GM19023 (cell line): Measurements from ENCODE around the gene ACSF3.
"Not testable (repeated sequence)": the region's sequence is repeated elsewhere in the genome, so short reads cannot be mapped to it uniquely, and the experiment has no call there.

ENCODE experiments used
- ATAC-seq: cut with Tn5 transposase; IDR thresholded peaks from one replicate; pipeline ENCODE4 v1.9.1; 2021; ENCODE audit warnings: mild to moderate bottlenecking, moderate library complexity; ENCODE audit not compliant: unreplicated experiment

Gene ACSF3

DNA sequence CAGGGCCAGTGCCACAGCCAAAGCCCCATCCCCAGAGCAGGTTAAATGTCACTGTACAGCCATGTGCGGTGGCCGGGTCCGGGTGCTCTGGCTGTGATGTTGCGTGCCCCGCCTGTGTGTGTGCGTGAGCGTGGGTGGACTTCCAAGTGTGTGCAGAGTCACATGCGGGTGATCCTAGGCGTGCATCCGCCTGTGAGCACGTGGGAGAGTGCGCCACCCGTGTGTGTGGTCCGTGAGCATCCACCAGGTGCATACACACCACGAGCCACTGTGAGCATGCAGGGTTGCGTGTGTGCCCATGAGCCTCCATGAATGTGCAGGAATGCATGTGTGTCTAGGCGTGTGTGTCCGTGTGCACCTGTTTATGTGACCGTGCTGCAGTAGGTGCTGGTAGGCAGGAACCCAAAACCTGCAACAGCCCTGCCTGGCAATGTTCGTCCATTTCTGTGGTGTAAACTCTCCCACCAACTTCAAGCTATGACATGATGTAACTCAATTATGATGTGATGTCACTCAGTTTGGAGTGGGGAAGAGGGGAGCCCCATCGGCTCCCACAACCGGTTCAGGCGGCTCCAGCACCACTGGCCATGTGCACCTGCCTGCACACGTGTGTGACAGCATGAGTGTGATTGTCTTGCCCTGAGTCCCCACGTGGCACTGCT lies 37.6 kb upstream of the ACSF3 start:
- no peak for ATAC-seq

DNA sequence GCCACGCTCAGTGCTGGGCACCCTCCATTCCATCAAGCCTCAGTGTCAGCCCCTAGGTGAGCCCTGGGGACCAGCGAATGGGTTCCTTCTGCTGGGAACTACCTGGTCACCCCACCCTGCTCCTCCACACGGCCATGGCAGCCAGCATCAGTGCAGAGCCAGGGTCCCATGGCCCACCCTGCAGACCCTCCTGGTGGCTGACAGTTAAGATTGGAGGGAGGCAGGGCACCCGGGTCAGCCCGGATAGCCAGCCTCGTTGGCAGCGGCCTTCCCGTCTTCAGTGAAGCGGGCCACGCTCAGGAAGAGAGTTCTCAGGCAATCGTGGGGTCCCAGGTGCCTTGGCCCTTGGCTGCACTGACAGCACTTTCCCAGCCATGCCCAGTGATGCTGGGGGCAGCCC lies 37.1 kb upstream of the ACSF3 start:
- ATAC-seq: no peak

GRCh38 chr16:89057738-89058137 lies 35.9 kb upstream of the ACSF3 start:
- ATAC-seq: no peak

DNA sequence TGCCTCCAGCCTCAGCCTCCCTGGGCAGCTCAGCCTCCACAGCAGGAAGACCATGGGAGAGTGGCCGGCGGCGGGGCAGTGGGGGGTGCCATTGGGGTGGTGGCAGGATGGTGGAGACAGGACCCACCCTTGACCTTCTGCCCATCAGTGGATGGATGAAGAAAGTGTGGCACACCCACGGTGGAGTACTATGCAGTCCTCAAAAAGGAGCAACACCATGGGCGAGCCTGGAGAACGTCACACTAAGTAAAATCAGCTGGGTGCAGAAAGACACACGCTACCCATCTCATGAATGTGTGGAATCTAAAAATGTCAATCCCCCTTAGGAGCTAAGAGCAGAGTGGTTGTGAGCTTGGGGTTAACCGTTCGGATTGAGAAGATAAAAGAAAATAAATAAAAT lies 34.8 kb upstream of the ACSF3 start:
- ATAC-seq: no peak

GRCh38 chr16:89060207-89060794 lies 33.4 kb upstream of the ACSF3 start:
- ATAC-seq: no peak

DNA sequence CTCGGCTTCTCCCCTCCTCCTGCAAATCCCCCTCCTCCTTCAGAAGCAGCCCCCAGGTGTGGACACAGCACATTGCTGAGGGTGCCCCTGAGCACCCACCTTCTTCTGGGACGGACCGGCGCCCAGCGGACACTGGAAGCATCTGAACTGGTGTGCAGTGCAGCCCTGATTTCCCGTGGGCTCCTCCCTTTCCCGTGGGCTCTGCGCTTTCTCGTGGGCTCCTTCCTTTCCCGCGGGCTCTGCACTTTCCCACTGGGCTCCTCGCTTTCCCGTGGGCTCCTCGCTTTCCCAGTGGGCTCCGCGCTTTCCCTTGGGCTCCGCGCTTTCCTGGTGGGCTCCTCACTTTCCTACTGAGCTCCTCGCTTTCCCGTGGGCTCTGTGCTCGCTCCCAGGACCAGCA lies 32.6 kb upstream of the ACSF3 start:
- ATAC-seq: no peak

DNA sequence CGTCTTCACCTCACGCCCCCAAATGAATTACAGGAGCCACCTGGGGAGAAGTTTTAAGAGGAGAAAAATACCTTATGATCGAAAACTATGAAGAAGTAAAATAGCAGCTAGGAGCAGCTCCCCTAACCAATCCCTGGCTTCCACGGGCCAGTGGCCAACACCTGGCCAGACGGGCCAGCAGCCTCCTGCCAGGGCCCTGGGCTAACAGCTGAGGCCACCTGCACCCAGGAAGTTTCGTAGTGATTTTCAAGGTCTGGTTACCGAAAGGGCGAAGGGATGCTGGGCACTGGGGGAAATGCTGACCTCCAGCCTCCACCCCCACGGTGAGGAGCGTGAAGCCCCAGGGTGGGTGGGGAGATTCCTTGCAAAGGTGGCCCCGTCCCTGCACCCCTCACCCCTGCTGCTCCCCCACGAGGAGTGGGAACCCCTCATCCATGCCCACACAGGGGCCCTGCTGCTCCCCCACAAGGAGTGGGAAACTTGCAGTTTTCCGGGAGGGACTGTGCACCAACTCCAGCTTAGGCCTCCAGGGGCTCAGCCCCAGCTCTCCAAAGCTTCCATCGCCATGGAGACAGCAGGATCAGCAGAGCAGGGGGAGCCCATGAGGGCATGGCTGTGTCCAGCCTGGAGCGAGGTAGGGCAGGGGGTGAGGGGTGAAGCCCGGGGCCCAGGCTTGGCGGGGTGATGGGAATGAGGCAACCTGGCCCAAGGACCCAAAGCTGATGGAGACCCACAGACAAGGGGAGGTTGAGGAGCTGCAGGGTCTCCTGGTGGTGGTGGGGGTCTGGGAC lies 31.9 kb upstream of the ACSF3 start:
- no peak for ATAC-seq

- no peak for ATAC-seq
Measured at GRCh38 chr16:89062389-89063345, 31.0 kb upstream of the ACSF3 start.

GRCh38 chr16:89063768-89064320 lies 29.8 kb upstream of the ACSF3 start:
- no peak for ATAC-seq

DNA sequence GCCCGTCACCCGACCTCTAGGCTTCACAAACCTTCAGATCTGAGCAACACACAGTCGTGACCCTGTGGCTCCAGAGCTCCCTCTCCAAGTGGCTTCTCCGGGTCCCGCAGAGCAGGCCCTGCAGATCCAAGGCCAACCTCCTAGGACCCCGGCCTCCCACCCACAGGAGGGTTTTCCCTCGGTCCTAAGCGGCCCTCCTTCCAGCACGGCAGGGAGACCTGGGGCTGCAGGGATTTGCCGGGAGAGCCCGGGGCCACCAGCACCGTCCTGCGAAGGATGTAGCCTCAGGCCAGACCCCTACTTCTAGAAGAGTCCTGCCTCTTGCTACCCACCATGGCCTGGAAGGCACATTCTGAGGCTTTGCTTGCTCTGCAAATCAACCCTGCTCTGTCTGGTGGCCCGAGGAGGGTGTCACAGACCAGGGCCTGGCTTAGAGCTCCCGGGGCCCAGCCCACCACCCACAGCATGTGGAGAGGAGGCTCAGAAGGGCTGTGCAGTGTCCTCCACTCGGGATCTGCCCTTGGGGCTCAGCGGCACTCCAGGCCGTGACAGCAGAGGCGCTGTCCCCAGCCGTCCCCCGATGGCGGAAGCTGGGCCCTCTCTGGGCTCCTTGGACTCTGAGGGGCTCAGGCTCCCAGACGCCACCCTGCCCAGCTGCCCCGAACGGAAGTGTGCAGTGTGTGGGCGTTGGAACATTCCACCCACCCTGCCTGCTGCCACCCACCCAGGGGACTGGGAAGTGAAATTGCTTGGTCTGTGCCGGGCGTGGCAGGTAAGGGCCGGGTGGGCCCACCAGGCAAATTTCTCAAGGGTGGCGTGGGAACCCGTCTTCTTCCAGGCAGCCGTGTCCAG lies 28.8 kb upstream of the ACSF3 start:
- ATAC-seq: no peak

DNA sequence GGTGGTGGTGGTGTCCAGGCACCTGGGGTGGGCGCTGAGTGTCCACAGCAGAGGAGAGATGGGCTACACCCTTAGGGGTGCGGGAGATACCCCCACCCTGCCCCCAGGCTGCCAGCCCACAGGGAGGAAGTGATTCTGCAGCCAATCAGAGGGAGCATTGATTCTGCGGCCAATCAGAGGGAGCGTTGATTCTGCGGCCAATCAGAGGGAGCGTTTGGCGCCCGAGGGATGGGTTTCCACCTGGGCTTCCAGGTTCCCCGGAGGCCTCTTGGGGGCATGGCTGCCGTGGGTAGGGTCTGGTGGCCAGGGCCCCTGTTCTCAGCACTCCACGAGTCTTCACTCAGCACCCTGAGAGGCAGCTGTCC lies 28.2 kb upstream of the ACSF3 start:
- ATAC-seq: no peak

DNA sequence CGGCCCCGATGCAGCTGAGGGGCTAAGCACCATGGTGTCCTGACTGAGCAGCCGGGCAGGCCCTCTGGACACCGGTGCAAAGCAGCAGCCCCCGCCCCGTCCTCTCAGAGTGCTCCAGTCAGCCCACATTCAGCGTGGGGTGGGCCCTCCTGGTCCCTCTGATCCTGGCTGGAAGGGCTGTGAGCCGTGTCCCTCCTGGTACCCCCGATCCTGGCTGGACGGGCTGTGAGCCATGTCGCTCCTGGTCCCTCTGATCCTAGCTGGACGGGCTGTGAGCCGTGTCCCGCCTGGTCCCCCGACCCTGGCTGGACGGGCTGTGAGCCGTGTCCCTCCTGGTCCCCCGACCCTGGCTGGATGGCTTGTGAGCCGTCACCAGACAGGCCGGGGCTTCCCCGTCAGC lies 26.9 kb upstream of the ACSF3 start:
- ATAC-seq: no peak

GRCh38 chr16:89067677-89068443 lies 25.8 kb upstream of the ACSF3 start:
- ATAC-seq: no peak

DNA sequence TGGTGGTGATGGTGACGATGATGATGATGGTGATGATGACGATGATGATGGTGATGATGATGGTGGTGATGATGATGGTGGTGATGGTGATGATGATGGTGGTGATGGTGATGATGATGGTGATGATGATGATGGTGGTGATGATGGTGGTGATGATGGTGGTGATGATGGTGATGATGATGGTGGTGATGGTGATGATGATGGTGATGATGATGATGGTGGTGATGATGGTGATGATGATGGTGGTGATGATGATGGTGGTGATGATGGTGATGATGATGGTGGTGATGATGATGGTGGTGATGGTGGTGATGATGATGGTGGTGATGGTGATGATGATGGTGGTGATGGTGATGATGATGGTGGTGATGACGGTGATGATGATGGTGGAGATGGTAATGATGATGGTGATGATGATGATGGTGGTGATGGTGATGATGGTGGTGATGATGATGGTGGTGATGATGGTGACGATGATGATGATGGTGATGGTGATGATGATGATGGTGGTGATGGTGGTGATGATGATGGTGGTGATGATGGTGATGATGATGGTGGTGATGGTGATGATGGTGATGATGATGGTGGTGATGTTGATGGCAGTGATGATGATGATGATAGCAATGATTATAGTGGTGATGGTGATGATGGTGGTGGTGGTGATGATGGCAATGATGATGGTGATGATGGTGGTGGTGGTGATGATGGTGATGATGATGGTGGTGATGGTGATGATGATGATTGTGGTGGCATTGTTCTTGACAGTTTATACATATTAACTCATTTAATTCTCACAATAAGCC lies 24.6 kb upstream of the ACSF3 start:
- not testable (repeated sequence) for ATAC-seq

DNA sequence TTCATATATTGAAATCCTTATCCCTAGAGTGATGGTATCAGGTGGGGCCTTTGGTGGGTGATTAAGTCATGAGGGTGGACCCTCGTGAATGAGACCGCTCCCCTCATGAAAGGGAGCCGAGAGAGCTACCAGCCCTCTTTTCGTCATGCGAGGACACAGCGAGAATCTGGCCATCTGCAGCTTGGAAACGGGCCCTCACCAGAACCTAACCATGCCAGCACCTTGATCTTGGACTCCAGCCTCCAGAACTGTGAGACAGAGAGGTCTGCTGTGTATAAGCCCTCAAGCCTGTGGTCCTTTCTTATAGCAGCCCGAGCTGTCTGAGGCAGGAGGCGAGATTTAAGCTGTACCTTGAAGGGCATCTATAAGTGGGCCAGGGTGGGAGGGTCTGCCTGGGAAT lies 23.7 kb upstream of the ACSF3 start:
- no peak for ATAC-seq

GRCh38 chr16:89070590-89070989 lies 23.1 kb upstream of the ACSF3 start:
- no peak for ATAC-seq

DNA sequence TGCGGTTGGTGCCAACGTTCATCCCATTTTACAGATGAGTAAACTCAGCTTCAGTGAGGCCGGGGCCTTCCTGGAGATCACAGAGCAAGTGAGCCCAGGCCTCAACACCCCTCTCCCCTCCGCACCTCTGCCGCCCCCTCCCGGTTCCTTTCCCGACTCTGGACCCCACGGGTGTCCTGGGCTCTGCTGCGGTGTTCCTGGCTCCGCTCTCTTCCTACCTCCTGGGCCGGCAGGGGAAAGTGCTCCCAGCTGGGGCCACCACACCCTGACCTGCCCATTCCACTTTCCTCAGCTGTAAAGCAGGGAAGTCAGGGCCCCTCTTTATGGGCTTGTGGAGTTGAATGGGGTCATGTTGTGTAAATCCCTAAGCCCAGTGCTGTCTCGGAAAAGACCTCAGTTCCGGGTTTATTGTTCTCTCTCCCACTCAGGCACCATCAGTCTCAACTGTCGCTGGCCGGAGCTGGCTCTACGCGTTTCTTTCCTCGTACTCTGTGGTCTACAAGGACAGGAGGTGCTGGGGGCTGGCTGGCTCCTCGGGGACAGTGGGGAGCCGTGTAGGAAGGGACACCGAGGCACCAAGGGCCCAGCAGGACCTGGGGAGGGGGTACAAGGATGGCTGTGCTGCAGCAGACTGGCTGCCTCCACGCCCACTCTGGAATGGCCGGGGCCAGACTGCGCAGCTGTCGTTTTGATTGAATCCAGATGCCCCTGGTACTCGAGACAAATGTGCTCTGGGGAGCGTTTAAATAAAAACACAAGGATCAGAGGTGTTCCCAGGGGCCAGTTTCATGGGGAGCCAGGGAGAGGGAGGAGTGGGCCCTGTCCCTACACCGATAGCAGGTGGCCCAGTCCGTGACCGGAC lies 21.7 kb upstream of the ACSF3 start:
- ATAC-seq: no peak
